Activated naive CD4-positive, alpha-beta T cell (primary cell): ENCODE data around the gene FAAP100.

Source experiments
- DNase-seq, 4 experiments: peaks; one replicate each; lab custom pipeline; 2025; lab: John Stamatoyannopoulos, UW

FAAP100 gene

DNA sequence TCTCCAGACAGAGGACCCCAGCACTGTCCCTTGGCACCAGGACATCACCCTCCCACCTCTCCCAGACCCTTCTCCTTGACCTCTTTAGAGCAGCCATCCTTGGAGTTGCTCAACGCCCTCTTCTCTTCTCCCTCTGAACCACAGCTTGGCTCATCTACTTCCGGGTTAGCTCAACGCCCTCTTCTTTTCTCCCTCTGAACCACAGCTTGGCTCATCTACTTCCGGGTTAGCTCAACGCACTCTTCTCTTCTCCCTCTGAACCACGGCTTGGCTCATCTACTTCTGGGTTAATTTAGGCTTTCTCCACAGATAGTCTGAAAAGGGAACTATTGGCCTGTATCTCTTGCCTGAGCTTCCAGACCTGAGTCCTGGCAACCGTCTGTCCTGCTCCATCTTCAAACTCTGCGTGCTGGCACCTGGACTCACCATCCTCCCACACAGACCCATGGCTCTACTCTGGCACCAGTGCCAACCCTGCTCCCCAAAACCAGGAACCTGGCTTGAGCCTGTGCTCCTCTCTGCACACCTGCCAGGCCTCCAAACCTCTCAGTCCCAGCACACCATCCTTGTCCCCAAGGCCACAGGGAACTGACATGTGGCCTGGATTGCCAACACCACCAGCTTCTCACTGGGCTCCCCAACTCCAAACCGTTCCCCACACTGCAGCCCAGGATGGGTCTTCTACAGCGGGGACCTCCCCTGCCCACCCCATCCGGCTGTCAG is 25.3 kb upstream of the FAAP100 start:
- DNase-seq: no peak

DNA sequence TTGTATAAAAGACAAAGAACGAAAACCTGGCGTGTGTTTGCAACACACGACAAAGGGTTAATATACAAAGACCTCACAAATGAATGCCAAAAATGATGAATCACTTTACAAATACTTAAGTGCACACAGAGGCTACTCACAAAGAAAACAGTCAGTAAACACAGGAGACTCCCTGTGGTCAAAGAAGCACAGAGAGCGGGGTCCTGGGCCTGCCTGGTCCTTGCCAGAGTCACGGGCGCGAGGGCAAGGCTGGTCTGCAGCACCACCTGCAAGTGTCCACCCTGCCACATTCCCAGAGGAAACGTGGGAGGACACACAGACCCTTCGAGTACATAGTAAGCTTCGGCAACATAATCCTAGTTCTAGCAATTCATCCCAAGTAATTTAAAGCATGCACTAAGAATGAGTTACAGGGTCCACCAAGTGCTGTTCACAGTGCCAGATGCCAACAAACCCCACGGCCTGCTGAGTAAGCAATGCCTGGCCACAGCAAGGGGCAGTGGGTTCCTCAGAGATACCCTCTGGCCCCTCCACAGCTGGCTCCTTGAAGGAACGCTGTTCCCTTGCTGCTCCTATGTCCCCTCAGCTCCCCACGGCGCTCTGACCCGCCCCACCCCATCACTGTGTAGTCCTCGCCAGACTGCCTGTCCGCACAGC is 24.6 kb upstream of the FAAP100 start:
- no peak for DNase-seq

DNA sequence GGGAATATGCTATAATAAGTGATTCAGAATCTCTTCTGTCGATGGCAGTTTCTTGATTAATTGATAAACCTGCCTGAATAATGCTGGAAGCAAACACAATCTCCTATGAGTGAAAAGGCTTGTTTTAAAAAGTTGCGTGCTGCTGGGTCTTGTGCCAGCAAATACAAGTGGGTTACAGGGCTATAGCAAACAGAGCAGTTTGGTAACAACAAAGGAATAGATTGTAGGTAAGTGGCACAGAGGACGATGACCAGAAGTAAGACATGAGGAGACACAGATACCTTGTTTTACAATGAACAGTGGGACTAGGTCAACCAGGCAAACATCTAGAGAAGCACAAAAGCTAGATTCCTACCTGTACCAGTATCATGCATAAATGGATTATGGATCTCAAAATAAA is 23.7 kb upstream of the FAAP100 start:
- DNase-seq: no peak

DNA sequence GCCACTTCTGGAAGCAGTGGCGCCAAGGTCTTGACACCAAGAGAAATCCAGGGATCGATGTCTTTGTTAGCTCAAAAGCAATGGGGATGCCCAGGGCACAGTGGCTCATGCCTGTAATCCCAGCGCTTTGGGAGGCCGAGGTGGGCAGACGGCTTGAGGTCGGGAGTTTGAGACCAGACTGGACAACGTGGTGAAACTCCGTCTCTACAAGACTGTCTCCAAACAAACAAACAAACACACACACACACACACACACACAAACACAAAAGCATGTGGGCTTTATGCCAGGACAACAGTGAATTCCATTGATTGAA is 22.4 kb upstream of the FAAP100 start:
- DNase-seq: no peak

DNA sequence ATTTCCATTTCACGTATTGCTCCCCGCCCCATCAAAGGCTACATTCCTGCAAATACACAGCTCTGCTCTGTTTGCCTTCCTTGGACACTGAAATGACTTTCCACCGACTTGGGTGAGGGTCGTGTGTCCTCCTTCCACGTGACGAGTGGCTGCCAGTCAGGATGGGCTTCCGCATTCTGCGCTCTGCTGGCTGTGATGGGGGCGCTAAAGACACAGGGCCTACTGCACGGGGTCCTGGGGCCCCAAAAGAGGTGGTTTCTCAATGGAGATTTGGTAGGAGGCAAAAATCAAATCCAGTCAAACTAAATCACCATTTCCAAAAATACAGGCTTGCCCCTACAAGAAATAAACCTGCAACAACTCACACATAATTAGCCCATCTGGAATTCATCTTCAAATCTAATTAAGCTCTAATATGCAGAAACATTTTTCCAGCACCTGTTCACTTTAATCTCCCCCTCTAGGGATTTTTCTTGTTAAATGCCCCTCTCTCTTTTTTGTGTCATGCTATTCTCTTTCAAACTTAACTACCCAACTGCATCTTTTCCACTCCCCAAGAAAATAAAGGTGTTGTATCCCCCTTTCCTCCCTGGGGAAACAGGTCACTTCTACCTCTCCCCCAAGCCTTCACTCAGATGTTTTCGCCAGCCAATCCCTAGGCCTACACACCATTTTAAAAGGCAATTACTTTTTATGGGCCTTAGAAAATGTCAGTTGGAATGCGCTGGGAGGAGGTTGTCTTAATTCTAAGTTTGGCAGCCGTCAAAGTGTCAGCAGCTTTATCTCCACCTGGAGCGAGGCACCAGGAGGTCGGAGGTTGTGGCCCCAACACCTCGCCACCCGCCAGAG is 21.9 kb upstream of the FAAP100 start:
- no peak for DNase-seq

DNA sequence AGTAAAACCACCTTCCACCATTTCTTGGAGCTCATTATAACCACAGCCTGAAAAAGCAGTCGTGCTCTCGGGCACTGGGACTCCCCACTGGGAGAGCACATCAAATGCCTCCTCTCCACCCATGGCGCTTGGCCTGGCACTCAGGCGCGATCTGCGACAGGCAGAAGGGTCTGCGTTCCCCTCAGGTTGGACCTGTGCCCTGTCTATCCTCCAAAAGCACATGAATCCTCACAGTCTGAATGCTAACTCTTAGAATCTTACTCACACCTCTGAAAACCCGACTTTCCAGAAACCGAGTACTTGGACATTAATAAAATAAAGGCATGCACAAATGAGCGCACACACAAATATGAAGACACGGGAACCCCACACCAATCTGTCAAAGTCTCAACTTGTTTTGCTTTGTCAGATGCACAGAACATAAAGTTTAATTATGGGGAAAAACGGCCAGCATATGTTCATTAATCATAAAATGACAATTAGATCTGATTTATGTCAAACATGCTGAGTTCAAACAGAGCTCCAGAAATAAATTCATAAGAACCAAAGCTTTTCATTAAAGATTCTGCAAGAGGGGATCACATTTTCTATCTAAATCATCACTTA is 20.5 kb upstream of the FAAP100 start:
- no peak for DNase-seq

DNA sequence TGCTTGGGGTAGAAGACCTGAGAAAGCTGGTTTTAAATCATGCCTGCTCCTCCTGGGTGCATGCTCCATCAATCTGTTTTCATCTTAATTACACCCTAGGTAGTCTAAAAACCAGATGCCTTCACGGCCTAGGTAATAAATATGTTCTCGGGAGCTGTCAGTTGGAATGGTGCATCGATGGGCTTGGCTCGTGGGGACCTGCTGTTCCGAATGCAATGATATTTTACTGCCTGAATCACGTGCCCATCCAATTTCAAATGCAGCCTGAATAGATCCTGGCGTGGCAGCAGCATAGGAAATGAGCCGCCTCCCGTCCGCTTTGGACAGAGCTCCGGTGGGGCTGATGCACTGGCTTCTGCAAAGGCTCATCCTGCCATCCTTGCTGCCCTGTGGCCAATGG is 18.8 kb upstream of the FAAP100 start:
- no peak for DNase-seq

DNA sequence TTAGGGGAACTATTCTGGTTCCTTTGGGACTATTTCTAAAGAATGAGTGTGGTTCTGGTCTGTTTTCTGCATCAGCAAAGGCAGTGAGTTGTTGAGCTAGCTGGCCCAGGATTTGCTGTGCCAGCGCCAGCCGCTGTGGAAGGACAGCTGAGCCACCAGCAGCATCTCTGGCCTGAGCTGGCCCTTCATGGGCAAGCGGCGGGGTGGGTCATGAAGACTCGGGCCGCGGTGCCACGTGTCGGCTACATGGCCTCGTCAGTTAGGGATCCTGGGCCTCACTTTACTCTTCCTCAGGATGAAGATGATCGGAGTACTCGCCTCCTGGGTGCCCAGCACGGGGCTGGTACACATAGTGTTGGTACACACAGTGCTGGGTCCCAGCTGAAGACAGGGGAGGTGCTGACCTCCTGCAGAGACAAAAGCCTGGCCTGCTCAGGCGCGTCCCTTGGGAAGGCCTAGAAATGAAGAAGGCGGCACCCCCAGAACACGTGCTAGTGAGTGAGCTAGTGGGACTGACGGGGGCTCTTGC is 17.9 kb upstream of the FAAP100 start:
- DNase-seq: no peak

DNA sequence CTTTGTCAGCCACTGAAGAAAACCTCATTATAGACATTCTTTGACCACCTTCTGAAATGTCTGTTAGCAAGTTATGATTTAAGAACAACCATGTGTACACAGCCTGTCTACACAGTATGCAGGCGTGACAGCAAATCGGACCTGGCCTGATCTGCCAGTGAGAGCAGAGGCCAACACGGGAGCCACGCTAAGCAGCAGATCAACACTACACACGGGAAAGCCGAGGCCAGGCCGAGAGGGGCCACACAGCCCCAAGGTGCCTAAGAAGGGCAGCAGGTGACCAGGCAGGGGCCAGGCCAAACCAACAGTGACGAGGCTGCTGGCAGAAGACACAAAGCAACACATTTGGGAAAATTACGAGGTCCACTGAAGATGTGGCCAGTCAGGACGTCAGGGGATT is 16.3 kb upstream of the FAAP100 start:
- DNase-seq: no peak

DNA sequence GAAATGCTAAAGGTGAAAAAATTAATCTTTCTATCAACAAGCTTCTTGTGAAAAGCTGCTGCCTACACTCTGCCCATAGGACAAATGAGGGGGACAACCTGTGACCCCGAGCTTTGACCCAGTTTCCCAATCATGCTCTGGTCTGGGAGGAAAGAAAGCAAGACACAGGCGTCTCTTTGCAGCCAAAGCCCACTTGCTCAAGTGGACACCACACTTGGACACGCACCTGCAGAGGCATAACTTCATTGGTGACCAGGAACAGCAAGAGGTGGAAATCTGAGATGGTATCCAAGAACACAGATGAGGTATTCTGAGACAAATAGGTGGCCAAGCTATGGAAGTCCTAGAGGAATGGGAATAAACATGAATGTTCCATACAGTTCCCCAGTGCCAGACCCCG is 15.0 kb upstream of the FAAP100 start:
- DNase-seq: no peak

DNA sequence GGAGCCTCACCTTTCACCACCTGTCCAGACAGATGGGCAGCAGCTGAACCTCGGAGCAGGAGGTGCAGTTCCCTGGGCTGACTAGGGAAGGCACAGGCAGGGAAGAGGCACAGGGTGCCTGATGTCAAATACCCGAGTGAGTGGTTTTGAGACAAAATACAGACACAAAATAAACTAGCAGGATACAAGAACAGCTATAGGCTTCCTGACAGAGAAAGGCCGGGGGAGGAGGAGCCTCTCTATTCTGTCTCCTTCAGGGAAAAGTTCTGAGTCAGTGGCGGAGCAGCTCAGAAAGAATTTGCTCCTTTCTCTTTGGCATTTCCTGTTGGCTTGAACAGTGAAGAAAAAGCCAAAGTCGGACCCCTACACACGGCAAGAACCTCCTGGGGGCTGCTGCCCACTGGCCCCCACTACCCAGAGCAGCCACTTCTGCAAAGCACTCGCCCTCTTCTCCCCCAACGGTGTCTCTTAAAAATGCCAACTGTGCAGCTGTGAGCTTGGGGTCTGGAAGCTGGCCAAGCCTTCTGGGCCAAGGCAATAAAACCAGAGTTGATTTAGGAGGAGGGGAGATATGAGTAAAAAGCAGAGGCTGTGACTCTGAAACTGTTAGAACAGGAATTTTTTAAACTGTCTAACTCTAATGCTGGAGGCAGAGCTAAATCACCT is 14.4 kb upstream of the FAAP100 start:
- no peak for DNase-seq

DNA sequence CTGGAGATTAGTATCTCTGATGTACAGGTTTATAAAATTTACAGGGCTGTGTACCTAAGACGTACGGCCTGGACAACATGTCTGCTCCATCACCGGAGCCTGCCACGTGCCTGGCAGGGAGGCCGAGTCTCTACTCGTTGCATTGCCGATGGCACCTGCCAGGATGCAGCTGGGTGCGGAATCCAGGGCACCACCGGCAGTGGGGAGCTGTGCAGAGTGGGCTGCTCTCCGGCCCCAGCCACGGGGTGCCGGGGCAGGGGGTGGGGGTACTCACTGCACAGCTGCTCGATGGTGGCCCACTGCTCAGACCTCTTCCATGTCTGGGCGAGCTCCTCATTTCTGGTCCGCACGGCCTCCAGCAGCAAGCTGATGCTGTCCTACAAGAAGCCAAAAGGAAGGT is 13.1 kb upstream of the FAAP100 start:
- no peak for DNase-seq

DNA sequence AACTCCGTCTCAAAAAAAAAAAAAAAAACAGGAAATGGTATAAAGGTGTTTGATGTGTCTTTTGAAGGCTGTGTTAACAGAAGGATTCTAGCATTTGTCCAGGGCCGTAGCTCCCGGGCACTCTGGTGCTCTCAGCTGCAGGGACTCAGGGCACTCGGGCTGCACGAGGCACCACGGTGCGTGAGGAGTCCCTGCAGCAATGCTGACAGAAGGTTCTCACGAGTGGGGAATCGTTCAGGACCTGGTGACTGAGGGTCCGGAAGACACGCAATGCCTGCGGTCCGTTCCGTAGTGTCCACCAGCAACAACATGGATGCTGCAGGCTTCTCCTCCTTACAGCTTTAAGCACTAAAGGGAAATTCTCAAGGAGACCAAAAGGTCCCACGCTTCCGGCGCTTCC is 12.6 kb upstream of the FAAP100 start:
- DNase-seq: no peak

DNA sequence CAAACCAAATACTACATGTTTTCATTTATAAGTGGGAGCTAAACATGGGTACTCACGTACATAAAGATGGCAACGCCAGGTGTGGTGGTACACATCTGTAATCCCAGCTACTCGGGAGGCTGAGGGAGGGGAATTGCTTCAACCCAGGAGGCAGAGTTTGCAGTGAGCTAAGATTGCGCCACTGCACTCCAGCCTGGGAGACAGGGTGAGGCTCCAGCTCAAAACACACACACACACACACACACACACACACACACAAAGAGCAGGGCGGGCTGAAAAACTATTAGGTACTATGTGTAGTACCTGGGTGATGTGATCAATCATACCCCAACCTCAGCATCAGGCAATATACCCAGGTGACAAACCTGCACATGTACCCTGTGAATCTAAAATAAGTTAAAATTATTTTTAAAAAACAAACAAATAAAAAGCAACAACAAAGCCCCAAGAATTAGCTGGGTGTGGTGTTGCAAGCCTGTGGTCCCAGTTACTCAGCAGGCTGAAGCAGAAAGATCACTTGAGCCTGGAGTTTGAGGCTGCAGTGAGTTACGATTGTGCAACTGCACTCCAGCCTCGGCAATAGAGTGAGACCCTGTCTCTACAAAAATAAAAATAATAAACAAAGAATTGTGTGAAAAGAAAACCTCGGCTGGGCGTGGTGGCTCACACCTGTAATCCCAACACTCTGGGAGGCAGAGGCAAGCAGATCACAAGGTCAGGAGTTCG is 11.9 kb upstream of the FAAP100 start:
- no peak for DNase-seq

DNA sequence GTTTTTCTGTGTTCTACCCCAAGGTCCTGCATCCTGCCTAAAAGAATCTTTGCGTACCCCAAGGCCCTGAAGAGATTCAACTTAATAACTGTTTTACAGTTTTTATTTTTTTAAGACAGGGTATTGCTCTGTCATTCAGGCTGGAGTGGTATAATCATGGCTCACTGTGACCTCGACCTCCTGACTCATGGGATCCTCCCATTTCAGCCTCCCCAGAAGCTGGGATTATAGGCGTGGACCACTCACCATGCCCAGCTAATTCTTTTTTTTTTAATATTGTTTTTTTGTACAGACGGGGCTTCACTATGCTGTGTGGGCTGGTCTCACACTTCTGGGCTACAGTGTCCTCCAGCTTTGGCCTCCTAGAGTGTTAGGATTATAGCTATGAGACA is 9.3 kb upstream of the FAAP100 start:
- no peak for DNase-seq

DNA sequence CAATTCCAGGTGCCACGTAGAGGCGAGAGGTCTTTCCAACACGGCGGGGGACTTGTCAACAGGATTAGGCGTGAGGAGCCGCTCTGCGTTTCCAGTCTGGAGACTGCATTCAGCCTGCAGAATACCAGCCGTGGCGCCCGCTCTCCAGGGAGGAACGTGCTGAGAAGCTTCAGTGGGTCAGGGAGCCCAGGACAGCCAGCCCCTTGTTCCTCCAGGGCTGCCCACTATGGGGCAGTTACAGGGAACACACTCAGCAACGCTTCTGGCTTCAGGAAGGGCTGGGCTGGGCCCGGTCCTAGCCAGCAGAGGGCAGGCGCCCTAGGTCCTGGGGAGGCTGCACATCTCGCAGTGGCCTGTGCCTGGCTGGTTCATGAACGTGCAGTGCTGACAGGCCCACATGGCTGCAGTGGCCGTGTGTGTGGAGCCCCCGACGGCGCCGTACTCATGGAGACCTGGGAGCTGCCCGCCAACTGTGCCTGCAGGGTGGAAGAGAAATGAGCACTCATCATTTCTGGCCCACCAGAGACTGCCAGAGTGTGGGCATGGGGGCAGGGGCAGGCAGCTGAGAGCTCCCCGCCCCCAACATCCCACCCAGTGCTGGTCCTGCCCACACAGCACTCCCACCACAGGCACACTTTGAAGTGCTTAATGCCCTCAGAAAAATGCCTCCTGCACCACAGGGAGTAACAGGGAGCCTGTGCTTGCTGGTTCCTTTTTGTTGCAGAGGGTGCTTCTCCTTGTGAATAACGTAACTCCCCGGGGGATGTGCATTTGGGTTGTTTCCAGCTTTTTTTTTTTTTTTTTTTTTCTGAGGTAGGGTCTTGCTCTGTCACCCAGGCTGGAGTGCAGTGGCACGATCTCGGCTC is 7.0 kb upstream of the FAAP100 start:
- no peak for DNase-seq

DNA sequence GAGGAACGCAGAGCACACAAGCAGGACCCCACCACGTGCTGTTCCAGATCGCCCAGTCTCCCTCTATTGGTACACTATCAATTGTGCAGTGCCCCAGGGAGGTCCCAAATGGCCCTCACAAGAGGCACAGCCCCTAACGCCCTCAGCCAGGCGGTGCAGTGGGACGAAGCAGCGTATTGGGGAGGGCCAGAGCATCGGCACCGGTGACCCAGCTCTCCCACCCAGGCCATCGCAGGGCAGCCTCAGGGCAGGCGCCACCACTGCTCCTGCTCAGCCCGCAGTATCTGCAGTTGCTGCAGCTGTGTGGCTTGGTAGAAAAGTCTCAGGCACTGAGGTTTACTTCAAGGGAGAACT is 5.9 kb upstream of the FAAP100 start:
- no peak for DNase-seq

DNA sequence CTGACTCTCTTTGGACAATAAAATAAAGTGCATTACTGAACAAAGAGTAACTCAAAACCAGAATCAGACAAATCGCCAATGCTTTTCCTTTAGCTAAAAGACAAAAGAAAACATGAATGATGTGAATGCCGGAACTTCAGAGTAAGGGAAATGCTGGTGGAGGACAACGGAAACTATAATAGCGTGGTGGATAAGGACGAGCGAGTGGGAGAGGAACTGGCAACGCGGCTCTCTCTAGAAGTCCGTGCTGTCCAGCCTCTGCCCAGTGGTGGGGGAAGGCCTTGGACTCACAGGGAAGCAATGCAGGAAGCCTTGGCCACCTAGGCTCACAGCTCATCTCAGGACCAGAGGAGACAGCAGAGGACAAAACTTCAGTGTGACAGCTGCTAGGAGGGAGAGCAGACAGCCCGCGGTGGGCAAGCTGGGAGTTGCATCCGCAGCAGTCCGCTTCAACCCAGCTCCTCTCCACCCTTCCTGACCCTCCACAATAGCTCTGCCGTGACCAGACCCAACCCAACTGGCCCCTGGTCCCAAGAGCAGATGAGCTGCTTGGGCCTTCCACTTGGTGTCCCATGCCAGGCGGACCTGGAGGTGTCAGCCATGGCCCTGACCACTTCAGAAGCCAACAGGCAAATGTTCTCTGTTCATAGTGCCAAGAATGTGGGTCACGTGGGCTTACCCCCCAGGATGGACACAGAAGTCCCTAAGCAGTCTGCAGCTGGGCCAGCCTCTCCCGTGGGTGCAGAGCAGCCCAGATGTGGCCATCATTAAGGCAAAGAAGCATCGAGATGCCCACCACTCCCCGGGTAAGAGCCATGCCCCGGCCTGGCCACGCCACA is 5.3 kb upstream of the FAAP100 start:
- no peak for DNase-seq

DNA sequence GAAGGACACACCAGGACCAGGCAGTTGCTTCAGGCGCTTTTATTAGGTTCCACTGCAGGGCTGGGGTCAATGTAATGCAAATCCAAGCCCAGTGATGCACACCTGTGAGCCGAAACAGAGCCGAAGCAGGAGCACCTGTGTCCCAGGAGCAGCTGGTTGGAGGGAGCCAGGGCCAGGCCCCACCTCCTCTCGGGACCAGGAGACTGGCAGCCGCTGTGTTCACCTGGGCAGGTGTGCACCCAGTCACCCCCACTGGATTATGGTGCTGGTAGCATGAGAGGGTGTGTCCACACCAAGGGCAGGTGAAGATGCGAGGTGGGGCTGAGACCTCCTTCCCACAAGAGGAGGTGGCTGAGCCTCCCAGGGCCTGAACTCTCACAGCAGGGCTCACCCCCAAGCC is 4.7 kb upstream of the FAAP100 start:
- no peak for DNase-seq
